Adrenal gland (tissue), 5 donors: ENCODE measurements around the gene CCDC54.

Experiments used
- POLR2A ChIP-seq, 2 donors: fragments of 450-650 bp; IDR thresholded peaks; one replicate each; pipeline ENCODE4 v1.6.1; 2017; ENCODE audit warnings: antibody characterized with exemption in 2 of 2, mild to moderate bottlenecking in 2 of 2, moderate library complexity in 1 of 2
- TF ChIP-seq, protein P1 (sequence below), 6 experiments: fragments of 450-650 bp in 4 of 6; fragments of 200-600 bp in 2 of 6; sonication (generic) in 1 of 6; IDR thresholded peaks; 1 replicate in 5 of 6; 2 replicates in 1 of 6; pipeline versions ENCODE4 v1.5.1 to v1.8.0; 2016 to 2021; ENCODE audit warnings: antibody characterized with exemption in 6 of 6, mild to moderate bottlenecking in 2 of 6, moderate library complexity in 1 of 6
- donor health status: DM: no; HTN: no; CAD: no.

DNA sequence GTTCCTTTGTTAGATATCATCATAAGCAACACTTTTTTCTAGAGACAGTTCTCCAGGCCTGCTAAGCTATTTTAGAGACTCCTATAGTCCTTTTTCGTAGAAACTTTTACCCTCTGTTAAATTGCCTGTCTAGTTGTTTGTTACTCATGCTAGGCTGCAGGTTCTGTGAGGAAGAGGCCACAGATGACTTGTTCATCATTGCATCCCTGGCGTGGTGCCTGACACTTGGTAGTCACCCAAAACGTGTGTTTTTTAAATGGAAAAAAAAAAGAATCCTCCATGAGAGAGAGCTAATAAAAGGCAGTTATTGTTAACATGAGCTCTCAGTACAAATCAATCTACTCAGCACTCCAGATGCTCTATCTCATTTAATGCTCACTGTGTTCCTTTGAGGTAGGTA, 35.1 kb downstream of the CCDC54 start:
- TF ChIP-seq, protein P1, sequence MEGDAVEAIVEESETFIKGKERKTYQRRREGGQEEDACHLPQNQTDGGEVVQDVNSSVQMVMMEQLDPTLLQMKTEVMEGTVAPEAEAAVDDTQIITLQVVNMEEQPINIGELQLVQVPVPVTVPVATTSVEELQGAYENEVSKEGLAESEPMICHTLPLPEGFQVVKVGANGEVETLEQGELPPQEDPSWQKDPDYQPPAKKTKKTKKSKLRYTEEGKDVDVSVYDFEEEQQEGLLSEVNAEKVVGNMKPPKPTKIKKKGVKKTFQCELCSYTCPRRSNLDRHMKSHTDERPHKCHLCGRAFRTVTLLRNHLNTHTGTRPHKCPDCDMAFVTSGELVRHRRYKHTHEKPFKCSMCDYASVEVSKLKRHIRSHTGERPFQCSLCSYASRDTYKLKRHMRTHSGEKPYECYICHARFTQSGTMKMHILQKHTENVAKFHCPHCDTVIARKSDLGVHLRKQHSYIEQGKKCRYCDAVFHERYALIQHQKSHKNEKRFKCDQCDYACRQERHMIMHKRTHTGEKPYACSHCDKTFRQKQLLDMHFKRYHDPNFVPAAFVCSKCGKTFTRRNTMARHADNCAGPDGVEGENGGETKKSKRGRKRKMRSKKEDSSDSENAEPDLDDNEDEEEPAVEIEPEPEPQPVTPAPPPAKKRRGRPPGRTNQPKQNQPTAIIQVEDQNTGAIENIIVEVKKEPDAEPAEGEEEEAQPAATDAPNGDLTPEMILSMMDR (IDR thresholded peaks at IDR 0.05), result no peak
- no peak for TF ChIP-seq POLR2A (IDR thresholded peaks at IDR 0.05)
